Globus pallidus (tissue), 1 donor: ENCODE measurements around the gene TMC7.

Source experiments
- DNase-seq: peaks from one replicate; pipeline ENCODE4 v3.0.0-alpha.2; 2015; ENCODE audit warnings: low spot score

Gene TMC7

GRCh38 chr16:19089410-19089955 lies 105.7 kb downstream of the TMC7 start:
- DNase-seq = no peak

GRCh38 chr16:19090916-19091315 lies 107.2 kb downstream of the TMC7 start:
- no peak for DNase-seq

- no peak for DNase-seq
Measured at GRCh38 chr16:19092653-19093410, 109.1 kb downstream of the TMC7 start.

DNA sequence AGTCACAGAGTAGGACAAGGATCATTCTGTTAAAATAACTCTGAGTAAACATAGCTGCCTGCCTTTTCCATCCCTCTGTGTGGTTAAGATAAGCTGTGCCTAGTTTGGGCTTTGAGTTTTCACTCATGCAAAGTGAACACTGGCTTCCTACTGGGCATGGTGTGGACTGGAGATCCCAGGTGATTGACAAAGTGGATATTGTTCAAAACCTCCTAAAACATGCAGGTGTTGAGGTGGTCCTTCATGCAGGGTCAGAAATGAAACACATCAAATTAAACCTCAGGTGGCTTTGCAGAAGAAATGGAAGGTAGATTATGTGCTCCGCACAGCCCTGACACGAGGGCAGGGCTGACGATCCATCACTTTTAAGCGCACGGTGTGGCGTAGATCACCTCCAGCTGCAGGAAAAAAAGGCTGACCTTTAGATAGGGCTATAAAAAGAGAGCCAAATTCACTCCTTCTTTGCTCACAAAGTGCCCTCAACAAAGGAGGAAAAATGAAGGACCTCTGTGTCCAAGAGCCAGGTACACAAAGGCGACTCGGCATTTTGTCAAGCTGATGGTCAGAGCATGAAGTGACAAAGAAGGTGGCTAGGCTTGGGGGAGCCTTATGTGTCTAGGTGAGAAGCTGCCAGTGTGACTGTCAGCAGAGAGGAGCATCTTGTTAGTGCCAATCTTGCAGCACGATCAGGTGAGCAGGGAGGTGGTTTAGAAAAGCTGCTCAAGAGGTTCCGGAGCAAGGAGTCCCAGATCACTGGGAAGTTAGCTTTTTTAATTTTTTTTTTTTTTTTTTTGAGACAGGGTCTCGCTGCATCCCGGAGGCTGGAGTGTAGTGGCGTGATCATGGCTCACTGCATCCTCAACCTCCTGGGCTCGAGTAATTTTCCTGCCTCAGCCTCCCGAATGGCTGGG lies 110.2 kb downstream of the TMC7 start:
- no peak for DNase-seq

- no peak for DNase-seq
Measured at GRCh38 chr16:19094542-19095365, 111.0 kb downstream of the TMC7 start.

DNA sequence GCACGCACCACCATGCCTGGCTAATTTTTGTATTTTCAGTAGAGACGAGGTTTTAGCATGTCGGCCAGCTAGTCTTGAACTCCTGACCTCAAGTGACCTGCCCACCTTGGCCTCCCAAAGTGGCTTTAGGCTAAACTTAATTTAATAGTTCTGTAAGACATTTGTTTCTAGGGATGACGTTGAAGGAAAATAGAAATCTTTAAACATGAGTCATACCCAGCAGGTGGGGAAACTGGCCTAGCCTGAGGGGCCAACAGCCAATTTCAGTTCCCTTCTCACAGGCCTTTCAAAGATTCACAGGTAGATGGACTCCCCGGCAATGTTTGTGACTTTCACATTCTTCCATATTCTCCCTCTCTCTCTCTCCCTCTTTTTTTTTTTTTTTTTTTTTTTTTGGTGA lies 111.9 kb downstream of the TMC7 start:
- no peak for DNase-seq

- DNase-seq = no peak
Measured at GRCh38 chr16:19098173-19098572, 114.4 kb downstream of the TMC7 start.

DNA sequence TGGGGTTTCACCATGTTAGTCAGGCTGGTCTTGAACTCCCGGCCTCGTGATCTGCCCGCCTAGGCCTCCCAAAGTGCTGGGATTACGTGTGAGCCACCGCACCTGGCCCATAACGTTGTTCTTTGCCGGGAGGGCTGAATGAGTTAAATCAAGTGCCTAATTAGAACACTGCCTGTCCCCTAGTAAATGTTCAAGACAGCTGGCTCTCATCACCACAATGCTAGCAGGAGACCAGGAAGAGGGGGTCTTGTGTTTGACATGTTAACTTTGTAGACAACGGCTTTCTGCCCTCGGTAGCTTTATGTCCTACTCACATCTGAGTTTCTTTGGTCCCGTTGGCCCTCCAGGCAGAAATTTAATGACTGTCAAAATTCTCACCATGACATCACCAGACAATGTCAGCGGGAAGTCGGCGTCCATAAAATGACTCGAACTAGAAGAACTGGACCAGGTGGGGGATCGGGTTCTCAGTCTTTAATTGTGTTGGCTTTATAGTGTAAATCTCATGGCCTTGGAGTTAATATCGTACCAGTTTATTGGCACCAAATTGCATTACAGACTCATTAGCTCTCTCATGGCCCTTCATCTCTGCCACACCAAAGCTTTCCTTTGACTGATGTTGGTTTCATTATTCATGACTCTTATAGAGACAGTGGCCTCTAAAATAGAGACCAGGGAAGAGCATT lies 118.6 kb downstream of the TMC7 start:
- no peak for DNase-seq

DNA sequence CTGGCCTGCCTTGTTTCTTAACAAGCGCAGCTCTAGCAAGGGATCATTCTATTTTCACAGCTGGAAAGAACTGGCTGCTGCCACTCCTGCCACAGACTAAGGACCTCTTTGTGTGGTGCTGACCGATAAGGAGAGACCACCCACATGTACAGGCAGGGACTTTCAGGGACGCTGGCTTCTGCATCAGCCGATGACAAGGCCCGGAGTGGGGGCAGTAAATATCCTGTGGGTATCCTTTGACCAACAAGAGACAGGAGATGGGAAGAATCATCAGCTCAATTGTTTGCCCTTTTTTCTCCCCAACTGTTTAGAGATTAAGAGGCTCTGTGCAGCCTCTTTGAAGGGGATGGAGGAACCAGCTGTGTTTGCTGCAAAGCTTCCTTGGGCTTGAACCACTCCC lies 120.9 kb downstream of the TMC7 start:
- DNase-seq = no peak

GRCh38 chr16:19105131-19105530 lies 121.4 kb downstream of the TMC7 start:
- DNase-seq = no peak

GRCh38 chr16:19105891-19106624 lies 122.3 kb downstream of the TMC7 start:
- DNase-seq = no peak

DNA sequence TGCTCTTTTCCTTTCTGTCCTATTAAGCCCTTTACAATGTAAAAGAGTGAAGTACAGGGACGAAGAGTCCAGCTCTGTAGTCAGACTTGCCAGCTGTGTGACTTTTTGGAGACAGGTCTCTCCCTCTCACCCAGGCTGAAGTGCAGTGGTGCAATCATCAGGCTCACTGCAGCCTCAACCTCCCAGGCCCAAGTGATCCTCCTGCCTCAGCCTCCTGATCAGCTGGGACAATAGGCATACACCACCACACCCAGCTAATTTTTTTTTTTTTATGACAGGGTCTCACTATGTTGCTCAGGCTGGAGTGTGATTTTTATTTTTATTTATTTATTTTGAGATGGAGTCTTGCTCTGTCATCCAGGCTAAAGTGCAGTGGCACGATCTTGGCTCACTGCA lies 122.9 kb downstream of the TMC7 start:
- DNase-seq = no peak

DNA sequence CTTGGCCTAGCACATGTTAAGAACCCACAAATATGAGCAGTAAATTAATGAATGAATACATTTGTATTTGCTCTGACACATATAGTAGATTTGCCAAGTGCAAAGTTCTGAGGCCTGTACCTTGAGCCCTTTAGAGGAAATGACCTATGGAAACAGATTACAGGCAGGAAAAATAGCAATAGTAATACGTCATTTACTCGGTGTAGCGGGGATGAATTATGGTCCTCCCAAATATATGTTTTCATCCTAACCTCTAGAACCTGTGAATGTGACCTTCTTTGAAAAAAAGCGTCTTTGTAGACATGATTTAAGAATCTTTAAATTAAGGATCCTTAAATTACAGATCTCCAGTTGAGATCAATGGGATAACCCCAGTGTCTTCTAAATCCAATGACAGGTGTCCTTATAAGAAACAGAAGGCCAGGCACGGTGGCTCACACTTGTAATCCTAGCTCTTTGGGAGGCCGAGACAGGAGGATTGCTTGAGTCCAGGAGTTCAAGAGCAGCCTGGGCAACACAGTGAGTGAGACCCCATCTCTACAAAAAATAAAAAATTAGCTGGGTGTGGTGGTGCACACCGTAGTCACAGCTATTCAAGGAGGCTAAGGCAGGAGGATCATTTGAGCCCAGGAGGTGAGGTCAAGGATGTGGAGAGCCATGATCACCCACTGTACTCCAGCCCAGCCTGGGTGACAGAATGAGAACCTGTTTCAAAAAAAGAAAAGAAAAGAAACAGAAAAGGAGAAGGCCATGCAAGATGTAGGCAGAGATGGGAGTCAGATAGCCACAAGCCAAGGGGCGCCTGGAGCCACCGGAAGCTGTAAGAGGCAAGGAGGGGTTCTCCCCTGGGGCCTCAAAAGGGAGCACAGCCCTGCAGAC lies 124.9 kb downstream of the TMC7 start:
- no peak for DNase-seq

GRCh38 chr16:19109288-19109664 lies 125.5 kb downstream of the TMC7 start:
- no peak for DNase-seq

DNA sequence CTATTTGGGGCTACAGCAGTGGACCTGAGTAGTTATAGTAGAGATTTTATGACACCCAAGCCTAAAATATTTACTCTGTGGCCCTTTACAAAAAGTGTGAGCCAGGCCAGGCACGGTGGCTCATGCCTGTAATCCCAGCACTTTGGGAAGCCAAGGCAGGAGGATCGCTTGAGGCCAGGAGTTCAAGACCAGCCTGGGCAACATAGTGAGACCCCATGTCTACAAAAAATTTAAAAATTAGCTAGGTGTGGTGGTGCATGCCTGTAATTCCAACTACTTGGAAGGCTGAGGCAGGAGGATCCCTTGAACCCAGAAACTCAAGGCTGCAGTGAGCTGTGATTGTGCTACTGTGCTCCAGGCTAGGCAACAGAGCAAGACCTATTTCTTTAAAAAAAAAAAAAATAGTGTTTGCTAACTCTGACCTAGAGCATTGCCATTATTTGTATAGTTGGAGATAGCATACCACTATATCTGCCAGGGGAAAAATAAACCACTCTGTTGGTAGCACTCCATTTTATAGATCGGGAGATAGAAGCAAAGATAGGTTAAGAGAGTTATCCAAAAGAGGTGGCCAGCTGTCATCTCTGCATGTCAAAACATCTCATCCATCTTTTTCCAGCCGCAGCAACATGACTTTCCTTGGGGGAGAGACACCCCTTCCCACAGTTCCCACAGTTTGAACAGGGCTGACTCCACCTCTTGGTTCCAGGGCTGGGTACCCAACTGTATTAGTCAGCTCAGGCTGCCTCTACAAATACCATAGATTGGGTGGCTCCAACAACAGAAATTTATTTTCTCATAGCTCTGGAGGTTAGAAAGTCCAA lies 127.0 kb downstream of the TMC7 start:
- no peak for DNase-seq

DNA sequence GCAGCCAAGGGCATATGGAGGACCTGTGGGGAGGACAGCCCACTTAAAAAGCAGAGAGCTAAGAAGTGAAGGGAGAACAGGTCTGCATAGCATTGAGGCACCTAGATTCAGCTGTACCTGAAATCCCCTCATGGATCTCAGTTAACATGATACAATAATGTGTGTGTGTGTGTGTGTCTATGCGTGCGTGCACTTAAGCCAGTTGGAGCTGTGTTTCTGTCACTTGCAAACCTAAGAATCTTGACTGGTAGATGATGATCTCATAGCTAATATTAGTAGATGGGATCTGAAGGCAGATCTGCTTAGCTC lies 128.3 kb downstream of the TMC7 start:
- no peak for DNase-seq
